ENCODE results near the gene COPS3.

DNA sequence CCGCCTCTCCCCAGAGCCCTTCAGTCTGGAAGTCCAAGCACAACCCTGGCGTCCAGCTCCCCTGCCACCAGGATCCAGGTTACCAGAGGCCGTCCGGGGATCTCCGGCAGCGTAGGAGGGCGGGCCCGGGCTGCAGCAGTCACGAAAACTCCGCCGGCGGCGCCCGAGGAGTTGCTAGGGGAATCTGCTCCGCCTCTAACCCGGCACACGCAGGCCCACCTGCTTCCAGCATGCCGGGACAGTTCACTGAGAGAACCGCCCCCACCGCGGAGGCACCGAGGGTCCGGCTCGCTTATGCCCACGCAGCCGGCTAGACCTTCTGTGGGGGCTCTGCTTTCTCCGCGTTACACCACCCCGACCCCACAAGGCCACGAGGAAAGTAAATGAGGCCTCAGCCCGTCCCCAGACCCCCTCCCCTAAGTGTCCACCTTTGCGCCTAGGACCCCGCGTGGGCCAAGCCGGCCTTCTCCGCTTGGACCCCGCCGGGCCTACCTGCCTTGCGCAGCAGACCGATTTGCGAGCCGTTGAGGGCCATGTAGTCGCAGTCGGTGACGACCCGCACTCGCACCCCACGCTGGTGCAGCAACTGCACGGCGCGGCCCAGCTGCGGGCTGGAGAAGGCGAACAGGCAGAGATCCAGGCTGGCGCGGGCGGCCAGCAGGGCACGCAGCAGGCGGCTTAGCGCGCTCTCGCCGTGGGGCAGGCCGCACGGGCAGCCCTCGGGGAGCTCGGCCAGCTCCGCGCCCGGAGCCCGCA, 75.5 kb downstream of the COPS3 start:
- TF ChIP-seq, protein P1, sequence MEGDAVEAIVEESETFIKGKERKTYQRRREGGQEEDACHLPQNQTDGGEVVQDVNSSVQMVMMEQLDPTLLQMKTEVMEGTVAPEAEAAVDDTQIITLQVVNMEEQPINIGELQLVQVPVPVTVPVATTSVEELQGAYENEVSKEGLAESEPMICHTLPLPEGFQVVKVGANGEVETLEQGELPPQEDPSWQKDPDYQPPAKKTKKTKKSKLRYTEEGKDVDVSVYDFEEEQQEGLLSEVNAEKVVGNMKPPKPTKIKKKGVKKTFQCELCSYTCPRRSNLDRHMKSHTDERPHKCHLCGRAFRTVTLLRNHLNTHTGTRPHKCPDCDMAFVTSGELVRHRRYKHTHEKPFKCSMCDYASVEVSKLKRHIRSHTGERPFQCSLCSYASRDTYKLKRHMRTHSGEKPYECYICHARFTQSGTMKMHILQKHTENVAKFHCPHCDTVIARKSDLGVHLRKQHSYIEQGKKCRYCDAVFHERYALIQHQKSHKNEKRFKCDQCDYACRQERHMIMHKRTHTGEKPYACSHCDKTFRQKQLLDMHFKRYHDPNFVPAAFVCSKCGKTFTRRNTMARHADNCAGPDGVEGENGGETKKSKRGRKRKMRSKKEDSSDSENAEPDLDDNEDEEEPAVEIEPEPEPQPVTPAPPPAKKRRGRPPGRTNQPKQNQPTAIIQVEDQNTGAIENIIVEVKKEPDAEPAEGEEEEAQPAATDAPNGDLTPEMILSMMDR (conservative IDR thresholded peaks at IDR 0.05; ENCODE audit: low read depth in 2 of 2): no peak
- TF ChIP-seq, protein P2, sequence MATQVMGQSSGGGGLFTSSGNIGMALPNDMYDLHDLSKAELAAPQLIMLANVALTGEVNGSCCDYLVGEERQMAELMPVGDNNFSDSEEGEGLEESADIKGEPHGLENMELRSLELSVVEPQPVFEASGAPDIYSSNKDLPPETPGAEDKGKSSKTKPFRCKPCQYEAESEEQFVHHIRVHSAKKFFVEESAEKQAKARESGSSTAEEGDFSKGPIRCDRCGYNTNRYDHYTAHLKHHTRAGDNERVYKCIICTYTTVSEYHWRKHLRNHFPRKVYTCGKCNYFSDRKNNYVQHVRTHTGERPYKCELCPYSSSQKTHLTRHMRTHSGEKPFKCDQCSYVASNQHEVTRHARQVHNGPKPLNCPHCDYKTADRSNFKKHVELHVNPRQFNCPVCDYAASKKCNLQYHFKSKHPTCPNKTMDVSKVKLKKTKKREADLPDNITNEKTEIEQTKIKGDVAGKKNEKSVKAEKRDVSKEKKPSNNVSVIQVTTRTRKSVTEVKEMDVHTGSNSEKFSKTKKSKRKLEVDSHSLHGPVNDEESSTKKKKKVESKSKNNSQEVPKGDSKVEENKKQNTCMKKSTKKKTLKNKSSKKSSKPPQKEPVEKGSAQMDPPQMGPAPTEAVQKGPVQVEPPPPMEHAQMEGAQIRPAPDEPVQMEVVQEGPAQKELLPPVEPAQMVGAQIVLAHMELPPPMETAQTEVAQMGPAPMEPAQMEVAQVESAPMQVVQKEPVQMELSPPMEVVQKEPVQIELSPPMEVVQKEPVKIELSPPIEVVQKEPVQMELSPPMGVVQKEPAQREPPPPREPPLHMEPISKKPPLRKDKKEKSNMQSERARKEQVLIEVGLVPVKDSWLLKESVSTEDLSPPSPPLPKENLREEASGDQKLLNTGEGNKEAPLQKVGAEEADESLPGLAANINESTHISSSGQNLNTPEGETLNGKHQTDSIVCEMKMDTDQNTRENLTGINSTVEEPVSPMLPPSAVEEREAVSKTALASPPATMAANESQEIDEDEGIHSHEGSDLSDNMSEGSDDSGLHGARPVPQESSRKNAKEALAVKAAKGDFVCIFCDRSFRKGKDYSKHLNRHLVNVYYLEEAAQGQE (IDR thresholded peaks at IDR 0.05; ENCODE audit: unreplicated experiment): no peak
- TF ChIP-seq CREB1 (CRISPR knock-in tag; IDR thresholded peaks at IDR 0.05; ENCODE audit: low read depth): no peak
- no peak for TF ChIP-seq JUNB (IDR thresholded peaks at IDR 0.05; ENCODE audit: unreplicated experiment)
- TF ChIP-seq POLR2AphosphoS5 (IDR thresholded peaks at IDR 0.05; ENCODE audit: low read depth): no peak
- no peak for TF ChIP-seq STAT1 (IDR thresholded peaks at IDR 0.05; ENCODE audit: unreplicated experiment)
- no peak for TF ChIP-seq EZH2 (IDR thresholded peaks at IDR 0.05; ENCODE audit: low read depth, unreplicated experiment)
- TF ChIP-seq ZNF331 (CRISPR knock-in tag; IDR thresholded peaks at IDR 0.05; ENCODE audit: low read depth): no peak
- TF ChIP-seq EZH2phosphoT487 (IDR thresholded peaks at IDR 0.05; ENCODE audit: unreplicated experiment): no peak
- TF ChIP-seq, protein P3, sequence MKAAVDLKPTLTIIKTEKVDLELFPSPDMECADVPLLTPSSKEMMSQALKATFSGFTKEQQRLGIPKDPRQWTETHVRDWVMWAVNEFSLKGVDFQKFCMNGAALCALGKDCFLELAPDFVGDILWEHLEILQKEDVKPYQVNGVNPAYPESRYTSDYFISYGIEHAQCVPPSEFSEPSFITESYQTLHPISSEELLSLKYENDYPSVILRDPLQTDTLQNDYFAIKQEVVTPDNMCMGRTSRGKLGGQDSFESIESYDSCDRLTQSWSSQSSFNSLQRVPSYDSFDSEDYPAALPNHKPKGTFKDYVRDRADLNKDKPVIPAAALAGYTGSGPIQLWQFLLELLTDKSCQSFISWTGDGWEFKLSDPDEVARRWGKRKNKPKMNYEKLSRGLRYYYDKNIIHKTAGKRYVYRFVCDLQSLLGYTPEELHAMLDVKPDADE (IDR thresholded peaks at IDR 0.05): no peak
- TF ChIP-seq, protein P4, sequence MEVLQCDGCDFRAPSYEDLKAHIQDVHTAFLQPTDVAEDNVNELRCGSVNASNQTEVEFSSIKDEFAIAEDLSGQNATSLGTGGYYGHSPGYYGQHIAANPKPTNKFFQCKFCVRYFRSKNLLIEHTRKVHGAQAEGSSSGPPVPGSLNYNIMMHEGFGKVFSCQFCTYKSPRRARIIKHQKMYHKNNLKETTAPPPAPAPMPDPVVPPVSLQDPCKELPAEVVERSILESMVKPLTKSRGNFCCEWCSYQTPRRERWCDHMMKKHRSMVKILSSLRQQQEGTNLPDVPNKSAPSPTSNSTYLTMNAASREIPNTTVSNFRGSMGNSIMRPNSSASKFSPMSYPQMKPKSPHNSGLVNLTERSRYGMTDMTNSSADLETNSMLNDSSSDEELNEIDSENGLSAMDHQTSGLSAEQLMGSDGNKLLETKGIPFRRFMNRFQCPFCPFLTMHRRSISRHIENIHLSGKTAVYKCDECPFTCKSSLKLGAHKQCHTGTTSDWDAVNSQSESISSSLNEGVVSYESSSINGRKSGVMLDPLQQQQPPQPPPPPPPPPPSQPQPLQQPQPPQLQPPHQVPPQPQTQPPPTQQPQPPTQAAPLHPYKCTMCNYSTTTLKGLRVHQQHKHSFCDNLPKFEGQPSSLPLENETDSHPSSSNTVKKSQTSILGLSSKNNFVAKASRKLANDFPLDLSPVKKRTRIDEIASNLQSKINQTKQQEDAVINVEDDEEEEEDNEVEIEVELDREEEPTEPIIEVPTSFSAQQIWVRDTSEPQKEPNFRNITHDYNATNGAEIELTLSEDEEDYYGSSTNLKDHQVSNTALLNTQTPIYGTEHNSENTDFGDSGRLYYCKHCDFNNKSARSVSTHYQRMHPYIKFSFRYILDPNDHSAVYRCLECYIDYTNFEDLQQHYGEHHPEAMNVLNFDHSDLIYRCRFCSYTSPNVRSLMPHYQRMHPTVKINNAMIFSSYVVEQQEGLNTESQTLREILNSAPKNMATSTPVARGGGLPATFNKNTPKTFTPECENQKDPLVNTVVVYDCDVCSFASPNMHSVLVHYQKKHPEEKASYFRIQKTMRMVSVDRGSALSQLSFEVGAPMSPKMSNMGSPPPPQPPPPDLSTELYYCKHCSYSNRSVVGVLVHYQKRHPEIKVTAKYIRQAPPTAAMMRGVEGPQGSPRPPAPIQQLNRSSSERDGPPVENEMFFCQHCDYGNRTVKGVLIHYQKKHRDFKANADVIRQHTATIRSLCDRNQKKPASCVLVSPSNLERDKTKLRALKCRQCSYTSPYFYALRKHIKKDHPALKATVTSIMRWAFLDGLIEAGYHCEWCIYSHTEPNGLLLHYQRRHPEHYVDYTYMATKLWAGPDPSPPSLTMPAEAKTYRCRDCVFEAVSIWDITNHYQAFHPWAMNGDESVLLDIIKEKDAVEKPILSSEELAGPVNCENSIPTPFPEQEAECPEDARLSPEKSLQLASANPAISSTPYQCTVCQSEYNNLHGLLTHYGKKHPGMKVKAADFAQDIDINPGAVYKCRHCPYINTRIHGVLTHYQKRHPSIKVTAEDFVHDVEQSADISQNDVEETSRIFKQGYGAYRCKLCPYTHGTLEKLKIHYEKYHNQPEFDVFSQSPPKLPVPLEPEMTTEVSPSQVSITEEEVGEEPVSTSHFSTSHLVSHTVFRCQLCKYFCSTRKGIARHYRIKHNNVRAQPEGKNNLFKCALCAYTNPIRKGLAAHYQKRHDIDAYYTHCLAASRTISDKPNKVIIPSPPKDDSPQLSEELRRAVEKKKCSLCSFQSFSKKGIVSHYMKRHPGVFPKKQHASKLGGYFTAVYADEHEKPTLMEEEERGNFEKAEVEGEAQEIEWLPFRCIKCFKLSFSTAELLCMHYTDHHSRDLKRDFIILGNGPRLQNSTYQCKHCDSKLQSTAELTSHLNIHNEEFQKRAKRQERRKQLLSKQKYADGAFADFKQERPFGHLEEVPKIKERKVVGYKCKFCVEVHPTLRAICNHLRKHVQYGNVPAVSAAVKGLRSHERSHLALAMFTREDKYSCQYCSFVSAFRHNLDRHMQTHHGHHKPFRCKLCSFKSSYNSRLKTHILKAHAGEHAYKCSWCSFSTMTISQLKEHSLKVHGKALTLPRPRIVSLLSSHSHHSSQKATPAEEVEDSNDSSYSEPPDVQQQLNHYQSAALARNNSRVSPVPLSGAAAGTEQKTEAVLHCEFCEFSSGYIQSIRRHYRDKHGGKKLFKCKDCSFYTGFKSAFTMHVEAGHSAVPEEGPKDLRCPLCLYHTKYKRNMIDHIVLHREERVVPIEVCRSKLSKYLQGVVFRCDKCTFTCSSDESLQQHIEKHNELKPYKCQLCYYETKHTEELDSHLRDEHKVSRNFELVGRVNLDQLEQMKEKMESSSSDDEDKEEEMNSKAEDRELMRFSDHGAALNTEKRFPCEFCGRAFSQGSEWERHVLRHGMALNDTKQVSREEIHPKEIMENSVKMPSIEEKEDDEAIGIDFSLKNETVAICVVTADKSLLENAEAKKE (CRISPR knock-in tag; IDR thresholded peaks at IDR 0.05): no peak
- TF ChIP-seq ZNF114 (CRISPR knock-in tag; IDR thresholded peaks at IDR 0.05): no peak
